ENCODE results near the gene AGPAT3. TPM values are rescaled to one million over a fixed set of nuclear protein-coding genes. Genes with fewer than 3 reads are reported as not detected.

The AGPAT3 gene
- total RNA-seq, 1 experiment from 2014 or later, result 13.0 TPM

DNA sequence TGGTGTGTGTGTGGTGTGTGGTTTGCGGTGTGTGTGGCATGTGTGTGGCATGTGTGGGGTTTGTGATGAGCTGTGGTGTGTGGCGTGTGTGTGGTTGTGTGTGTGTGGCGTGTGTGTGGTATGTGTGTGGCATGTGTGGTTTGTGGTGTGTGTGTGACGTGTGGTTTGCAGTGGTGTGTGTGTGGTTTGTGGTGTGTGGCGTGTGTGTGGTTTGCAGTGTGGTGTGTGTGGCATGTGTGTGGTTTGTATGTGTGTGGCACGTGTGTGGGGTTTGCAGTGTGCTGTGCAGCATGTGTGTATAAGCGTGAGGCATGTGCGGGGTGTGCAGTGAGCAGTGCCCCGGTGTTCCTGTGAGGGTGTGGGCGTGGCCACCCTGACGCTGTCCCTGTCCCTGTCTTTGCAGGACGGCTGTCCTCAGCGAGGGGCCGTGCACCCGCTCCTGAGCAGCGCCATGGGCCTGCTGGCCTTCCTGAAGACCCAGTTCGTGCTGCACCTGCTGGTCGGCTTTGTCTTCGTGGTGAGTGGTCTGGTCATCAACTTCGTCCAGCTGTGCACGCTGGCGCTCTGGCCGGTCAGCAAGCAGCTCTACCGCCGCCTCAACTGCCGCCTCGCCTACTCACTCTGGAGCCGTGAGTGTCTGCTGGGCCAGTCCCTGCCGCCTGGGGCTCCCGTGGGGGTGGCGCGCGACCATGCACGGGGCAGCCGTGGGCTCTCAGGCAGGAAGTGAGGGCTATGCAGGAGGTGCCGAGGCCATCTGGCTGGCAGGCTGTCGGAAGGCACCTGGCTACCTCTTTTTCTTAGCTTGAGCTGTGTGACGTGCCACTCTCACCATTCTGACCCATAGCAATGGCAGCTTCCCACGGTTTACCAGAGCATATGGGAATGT, 94.5 kb downstream of the AGPAT3 start:
- no peak for DNase-seq
- H3K9ac ChIP-seq (ENCODE audit: extremely low read depth, insufficient read length, low read length), result no peak overlapping the region
- no peaks in the 10 kb centered on the region for H3K4me1 ChIP-seq (ENCODE audit: insufficient read depth, low read length)
- peak overlapping the region; percentile 5 for H4K8ac ChIP-seq (replicated peaks; ENCODE audit: insufficient read length, low read depth, low read length)
- peaks cover 5 to 8% of the 10 kb centered on the region in 2 experiments; a peak in 3 of 5 replicates for H3K9me3 Mint-ChIP-seq
- H3K79me2 ChIP-seq (ENCODE audit: insufficient read depth, low read length), result no peaks in the 10 kb centered on the region
- no peak overlapping the region for H4K5ac ChIP-seq (ENCODE audit: insufficient read length, low read depth, low read length)
- H3T11ph ChIP-seq (ENCODE audit: low read length), result no peak overlapping the region
- no peaks in the 10 kb centered on the region for H3K9me3 ChIP-seq (ENCODE audit: control insufficient read depth, low read depth, low read length)
- no peaks in the 10 kb centered on the region for H4K20me1 ChIP-seq (ENCODE audit: control insufficient read depth, insufficient read depth, insufficient read length)
- H3K27me3 ChIP-seq (ENCODE audit: insufficient read depth, low read length), result no peaks in the 10 kb centered on the region
- H3K4ac ChIP-seq (ENCODE audit: low read depth, low read length), result no peak overlapping the region
- no peaks in the 10 kb centered on the region; the same call in 1 of the 2 replicates for H3K27me3 Mint-ChIP-seq (ENCODE audit: low read depth)
- peak overlapping the region; percentile 0 for H3K18ac ChIP-seq (ENCODE audit: insufficient read length, low read depth, low read length)
- H3K56ac ChIP-seq (ENCODE audit: insufficient read length, low read depth, low read length), result no peak overlapping the region
- no peak overlapping the region for H2BK15ac ChIP-seq (ENCODE audit: low read depth, low read length)
- H2BK12ac ChIP-seq (ENCODE audit: insufficient read length, low read depth, low read length), result no peak overlapping the region
- no peak overlapping the region for H3K4me3 Mint-ChIP-seq
- no peaks in the 10 kb centered on the region; a peak in 1 of 7 replicates for H3K36me3 Mint-ChIP-seq (ENCODE audit: insufficient read depth in 1 of 3, low read depth in 3 of 3)
- 100% methylated on average over 5 of the region's 39 CpGs for WGBS (ENCODE audit: extremely low coverage, insufficient read length, low lambda C conversion rate)
- peaks cover 2 to 3% of the 10 kb centered on the region in 2 experiments; a peak in 2 of 4 replicates for H3K4me1 Mint-ChIP-seq
- no peak overlapping the region for H2BK20ac ChIP-seq (ENCODE audit: low read depth, low read length, poor library complexity, severe bottlenecking)
- no peak overlapping the region for H2BK120ac ChIP-seq (ENCODE audit: low read depth, low read length, poor library complexity, severe bottlenecking)
- no peak overlapping the region for H4K91ac ChIP-seq (ENCODE audit: insufficient read length, low read depth, low read length)
- H3K23me2 ChIP-seq (ENCODE audit: insufficient read length, low read depth, low read length, poor library complexity, severe bottlenecking), result no peaks in the 10 kb centered on the region
- no peak overlapping the region; the same call in 1 of the 2 replicates for H3K14ac ChIP-seq (ENCODE audit: insufficient read depth, low read length)
- TF ChIP-seq, protein P1, sequence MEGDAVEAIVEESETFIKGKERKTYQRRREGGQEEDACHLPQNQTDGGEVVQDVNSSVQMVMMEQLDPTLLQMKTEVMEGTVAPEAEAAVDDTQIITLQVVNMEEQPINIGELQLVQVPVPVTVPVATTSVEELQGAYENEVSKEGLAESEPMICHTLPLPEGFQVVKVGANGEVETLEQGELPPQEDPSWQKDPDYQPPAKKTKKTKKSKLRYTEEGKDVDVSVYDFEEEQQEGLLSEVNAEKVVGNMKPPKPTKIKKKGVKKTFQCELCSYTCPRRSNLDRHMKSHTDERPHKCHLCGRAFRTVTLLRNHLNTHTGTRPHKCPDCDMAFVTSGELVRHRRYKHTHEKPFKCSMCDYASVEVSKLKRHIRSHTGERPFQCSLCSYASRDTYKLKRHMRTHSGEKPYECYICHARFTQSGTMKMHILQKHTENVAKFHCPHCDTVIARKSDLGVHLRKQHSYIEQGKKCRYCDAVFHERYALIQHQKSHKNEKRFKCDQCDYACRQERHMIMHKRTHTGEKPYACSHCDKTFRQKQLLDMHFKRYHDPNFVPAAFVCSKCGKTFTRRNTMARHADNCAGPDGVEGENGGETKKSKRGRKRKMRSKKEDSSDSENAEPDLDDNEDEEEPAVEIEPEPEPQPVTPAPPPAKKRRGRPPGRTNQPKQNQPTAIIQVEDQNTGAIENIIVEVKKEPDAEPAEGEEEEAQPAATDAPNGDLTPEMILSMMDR (conservative IDR thresholded peaks at IDR 0.05), result no peak
- no peak overlapping the region for H2AK5ac ChIP-seq (ENCODE audit: insufficient read length, low read length)
- H3K27ac ChIP-seq (ENCODE audit: insufficient read length, low read depth, low read length), result no peak overlapping the region
- H3K23ac ChIP-seq (ENCODE audit: insufficient read length, low read depth, low read length), result no peak overlapping the region
- no peak overlapping the region; a peak in 1 of 7 replicates for H3K27ac Mint-ChIP-seq
- H3K4me2 ChIP-seq (ENCODE audit: insufficient read depth, insufficient read length, low read length), result no peak overlapping the region
- no peak overlapping the region for H2AFZ ChIP-seq (ENCODE audit: low read length)
- H2BK5ac ChIP-seq (ENCODE audit: insufficient read length, low read length), result no peak overlapping the region
- no peaks in the 10 kb centered on the region for H3K79me1 ChIP-seq (ENCODE audit: insufficient read depth, low read depth, low read length, poor library complexity, severe bottlenecking)
